ENCODE data around the gene PODNL1. TPM values are rescaled to one million over a fixed set of nuclear protein-coding genes. Genes with fewer than 3 reads are reported as not detected.

PODNL1 gene
- total and polyA plus RNA-seq, 2 experiments from 2014 or later, result 0.24 TPM; not detected in 1

- Mint-ChIP-seq H3K4me1 (peaks cover 5% of the 10 kb centered on the region), H3K4me3 (no peak overlapping the region), H3K36me3 (ENCODE audit: low read depth) (no peaks in the 10 kb centered on the region), H3K27ac (no peak overlapping the region), H3K27me3 (ENCODE audit: insufficient read depth, low read depth, poor library complexity) (peaks cover 5% of the 10 kb centered on the region), H3K9me3 (peaks cover 3% of the 10 kb centered on the region; the same call in 1 of the 3 replicates)
- Histone ChIP-seq H3K4me3 (no peak overlapping the region), H3K4me2 (no peak overlapping the region), H2AFZ (no peak overlapping the region), H3K36me3 (ENCODE audit: insufficient read depth) (no peaks in the 10 kb centered on the region), H3K79me2 (replicated peaks; ENCODE audit: insufficient read depth) (no peaks in the 10 kb centered on the region), H3F3A (replicated peaks; ENCODE audit: low read depth) (no peaks in the 10 kb centered on the region), H3K27ac (ENCODE audit: low read depth) (no peak overlapping the region), H3K4me1 (ENCODE audit: insufficient read depth) (peaks cover 5% of the 10 kb centered on the region; the same call in 1 of the 2 replicates), H4K20me1 (replicated peaks; ENCODE audit: insufficient read depth) (no peaks in the 10 kb centered on the region), H3K27me3 (ENCODE audit: insufficient read depth) (no peaks in the 10 kb centered on the region), H3K9me2 (ENCODE audit: insufficient read depth) (no peaks in the 10 kb centered on the region)
- DNase-seq (ENCODE audit: low spot score), result no peak
- no peak for TF ChIP-seq STAT1 (IDR thresholded peaks at IDR 0.05; ENCODE audit: unreplicated experiment)
- no peak for ATAC-seq
Observed at GRCh38 chr19:13942023-13942684, 3.9 kb upstream of the PODNL1 start.

- ATAC-seq (peak; percentile 7), DNase-seq (ENCODE audit: low spot score) (peak; percentile 37)
- H3K36me3 Mint-ChIP-seq (ENCODE audit: low read depth), result no peaks in the 10 kb centered on the region; the same call in 2 of the 3 replicates
- no peaks in the 10 kb centered on the region for H4K20me1 ChIP-seq (replicated peaks; ENCODE audit: insufficient read depth)
- H3K27ac Mint-ChIP-seq, result no peak overlapping the region; the same call in 1 of the 2 replicates
- peak overlapping the region; percentile 60; the same call in 1 of the 2 replicates for H3K4me2 ChIP-seq
- peak overlapping the region; percentile 92 for H2AFZ ChIP-seq
- H3K27ac ChIP-seq (ENCODE audit: low read depth), result no peak overlapping the region
- peak overlapping the region; percentile 42; the same call in 1 of the 2 replicates for H3K4me3 ChIP-seq
- peaks cover 14% of the 10 kb centered on the region; the same call in 1 of the 2 replicates for H3K4me1 ChIP-seq (ENCODE audit: insufficient read depth)
- H3K36me3 ChIP-seq (ENCODE audit: insufficient read depth), result no peaks in the 10 kb centered on the region
- peaks cover 3% of the 10 kb centered on the region; the same call in 2 of the 3 replicates for H3K9me3 Mint-ChIP-seq
- H3K4me3 Mint-ChIP-seq, result peak overlapping the region; percentile 26; the same call in 2 of the 3 replicates
- no peaks in the 10 kb centered on the region for H3K27me3 ChIP-seq (ENCODE audit: insufficient read depth)
- no peaks in the 10 kb centered on the region for H3K9me2 ChIP-seq (ENCODE audit: insufficient read depth)
- H3K79me2 ChIP-seq (replicated peaks; ENCODE audit: insufficient read depth), result no peaks in the 10 kb centered on the region
- H3K4me1 Mint-ChIP-seq, result peaks cover 31% of the 10 kb centered on the region
- H3K27me3 Mint-ChIP-seq (ENCODE audit: insufficient read depth, low read depth, poor library complexity), result peaks cover 12% of the 10 kb centered on the region
- peaks cover 15% of the 10 kb centered on the region for H3F3A ChIP-seq (replicated peaks; ENCODE audit: low read depth)
- TF ChIP-seq CREB1 (CRISPR knock-in tag; IDR thresholded peaks at IDR 0.05; ENCODE audit: low read depth) (no peak), STAT1 (IDR thresholded peaks at IDR 0.05; ENCODE audit: unreplicated experiment) (no peak), CTCF (conservative IDR thresholded peaks at IDR 0.05; ENCODE audit: low read depth in 2 of 2) (no peak), ZNF114 (CRISPR knock-in tag; IDR thresholded peaks at IDR 0.05) (no peak), JUNB (IDR thresholded peaks at IDR 0.05; ENCODE audit: unreplicated experiment) (no peak), EZH2phosphoT487 (IDR thresholded peaks at IDR 0.05; ENCODE audit: unreplicated experiment) (no peak), POLR2AphosphoS5 (IDR thresholded peaks at IDR 0.05; ENCODE audit: low read depth) (no peak), REST (IDR thresholded peaks at IDR 0.05; ENCODE audit: unreplicated experiment) (no peak), EZH2 (IDR thresholded peaks at IDR 0.05; ENCODE audit: low read depth, unreplicated experiment) (no peak), ZNF331 (CRISPR knock-in tag; IDR thresholded peaks at IDR 0.05; ENCODE audit: low read depth) (no peak)
Observed at GRCh38 chr19:13937479-13938300, 527 bp downstream of the PODNL1 start.
